KMS-11 (cell line): ENCODE measurements around the gene OR52K1.

Source experiments
- H2AFZ ChIP-seq: fragments of 200-600 bp; sonication (generic); 2 replicates; pipeline ENCODE4 v1.6.1; 2016; ENCODE audit warnings: antibody characterized with exemption, mixed run types, low read depth
- H3K27ac ChIP-seq: fragments of 200-600 bp; sonication (generic); 2 replicates; pipeline ENCODE4 v1.6.1; 2016; ENCODE audit warnings: mild to moderate bottlenecking, mixed run types
- H3K27me3 ChIP-seq: fragments of 200-600 bp; sonication (generic); 2 replicates; pipeline ENCODE4 v1.6.1; 2017; ENCODE audit warnings: mild to moderate bottlenecking, low read depth, mixed run types, moderate library complexity; ENCODE audit not compliant: insufficient read depth
- H3K36me3 ChIP-seq: fragments of 200-600 bp; sonication (generic); 2 replicates; pipeline ENCODE4 v1.6.1; 2017; ENCODE audit warnings: mild to moderate bottlenecking, mixed run types; ENCODE audit not compliant: insufficient read depth
- H3K4me1 ChIP-seq: fragments of 200-600 bp; sonication (generic); 2 replicates; pipeline ENCODE4 v1.6.1; 2016; ENCODE audit warnings: mild to moderate bottlenecking, low read depth, mixed run types; ENCODE audit not compliant: poor library complexity, severe bottlenecking
- H3K4me2 ChIP-seq: fragments of 200-600 bp; sonication (generic); 2 replicates; pipeline ENCODE4 v1.7.0; 2016; ENCODE audit warnings: mild to moderate bottlenecking, mixed run types
- H3K4me3 ChIP-seq: fragments of 200-600 bp; sonication (generic); IDR thresholded peaks from 2 replicates; pipeline ENCODE4 v1.6.1; 2017; ENCODE audit warnings: low read depth, low read length, mixed read lengths; ENCODE audit not compliant: insufficient read depth
- H3K79me2 ChIP-seq: fragments of 200-600 bp; sonication (generic); 2 replicates; pipeline ENCODE4 v1.6.1; 2016; ENCODE audit warnings: low read depth, mixed run types; ENCODE audit not compliant: insufficient read depth
- H3K9ac ChIP-seq: fragments of 200-600 bp; sonication (generic); 2 replicates; pipeline ENCODE4 v1.6.1; 2016; ENCODE audit warnings: mild to moderate bottlenecking, mixed run types
- H4K20me1 ChIP-seq: fragments of 200-600 bp; sonication (generic); 2 replicates; pipeline ENCODE4 v1.6.1; 2016; ENCODE audit warnings: mild to moderate bottlenecking, mixed run types; ENCODE audit not compliant: insufficient read depth
- CTCF ChIP-seq: fragments of 200-600 bp; sonication (generic); conservative IDR thresholded peaks from 2 replicates; pipeline ENCODE4 v1.6.1; 2017; ENCODE audit warnings: low read depth, mild to moderate bottlenecking, antibody characterized with exemption, low read length, moderate library complexity, mixed read lengths

OR52K1 gene

GRCh38 chr11:4496557-4497248 is 14.3 kb downstream of the OR52K1 start:
- no peaks in the 10 kb centered on the region for H3K27me3 ChIP-seq
- no peaks in the 10 kb centered on the region for H3K79me2 ChIP-seq
- H3K4me3 ChIP-seq, result no peak overlapping the region
- no peaks in the 10 kb centered on the region for H3K36me3 ChIP-seq
- H3K4me2 ChIP-seq, result no peak overlapping the region
- H3K27ac ChIP-seq, result no peak overlapping the region
- no peaks in the 10 kb centered on the region for H4K20me1 ChIP-seq
- H3K4me1 ChIP-seq, result no peaks in the 10 kb centered on the region
- no peak for TF ChIP-seq CTCF
- no peak overlapping the region for H3K9ac ChIP-seq
- H2AFZ ChIP-seq, result no peak overlapping the region

DNA sequence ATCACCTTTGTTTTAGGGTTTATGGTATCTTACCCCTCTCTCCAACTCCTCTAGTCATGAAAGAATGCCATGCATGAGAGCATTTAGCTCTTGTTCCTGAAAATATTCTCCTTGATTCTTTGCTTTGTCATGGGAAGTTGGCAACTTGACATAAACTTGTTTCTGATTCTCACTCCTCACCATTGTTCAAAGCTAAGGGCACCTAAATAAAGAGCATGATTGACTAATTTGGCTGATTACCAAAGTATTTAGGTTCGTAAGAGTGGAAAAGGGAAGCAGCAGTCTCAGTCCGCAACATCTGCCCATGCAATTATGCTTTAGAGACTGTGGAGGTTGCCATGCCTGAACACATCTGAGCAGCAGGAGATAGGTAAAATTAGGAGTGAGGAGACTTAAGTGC is 26.4 kb downstream of the OR52K1 start:
- no peak overlapping the region for H2AFZ ChIP-seq
- H4K20me1 ChIP-seq, result no peaks in the 10 kb centered on the region
- no peaks in the 10 kb centered on the region for H3K4me1 ChIP-seq
- H3K9ac ChIP-seq, result no peak overlapping the region
- H3K27me3 ChIP-seq, result no peaks in the 10 kb centered on the region
- no peaks in the 10 kb centered on the region for H3K36me3 ChIP-seq
- H3K79me2 ChIP-seq, result no peaks in the 10 kb centered on the region
- H3K4me3 ChIP-seq, result no peak overlapping the region
- H3K4me2 ChIP-seq, result no peak overlapping the region
- no peak overlapping the region for H3K27ac ChIP-seq
- no peak for TF ChIP-seq CTCF

DNA sequence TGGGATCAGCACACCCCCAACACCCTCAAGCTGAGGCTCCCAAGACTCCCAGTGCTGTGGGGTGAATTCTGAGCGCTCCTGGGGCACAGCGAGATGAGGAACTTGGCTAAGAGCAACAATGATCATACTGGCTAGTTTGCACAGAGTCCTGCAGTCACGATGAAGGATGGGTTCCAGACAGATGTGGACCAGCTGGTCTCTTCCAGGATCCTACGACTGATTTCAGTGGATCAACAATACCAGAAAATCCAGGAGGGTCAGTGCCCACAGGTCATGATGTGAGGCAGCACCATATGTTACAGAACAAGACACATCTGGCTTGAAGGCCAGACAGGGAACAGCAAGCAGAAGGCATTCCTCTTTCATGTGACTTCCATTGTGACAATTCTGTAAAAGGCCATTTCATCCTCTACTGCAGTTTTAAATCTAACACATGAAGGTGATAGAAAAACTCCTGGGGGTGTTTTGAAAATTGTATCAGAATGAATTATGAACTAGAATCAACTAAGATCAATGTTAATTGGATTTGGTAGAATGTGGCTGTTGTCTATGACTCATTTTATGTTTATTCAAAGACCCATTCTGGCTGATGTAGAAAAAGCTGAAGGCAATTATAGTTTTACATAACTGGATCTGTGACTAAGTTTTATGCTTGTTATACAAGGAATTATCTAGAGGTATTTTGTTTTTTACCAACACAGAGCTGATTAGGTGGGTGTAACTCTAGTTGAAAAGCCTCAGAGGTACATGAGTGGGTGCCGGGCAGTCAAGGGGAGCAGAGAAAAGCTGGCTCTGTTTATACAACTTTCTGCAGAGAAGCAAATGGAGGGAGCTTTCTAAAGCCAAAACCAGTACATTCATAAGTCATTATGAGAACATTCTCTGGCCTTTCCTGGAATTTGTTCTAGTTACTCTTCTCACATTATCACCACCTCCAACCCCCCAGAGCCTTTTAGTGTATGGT is 29.1 kb downstream of the OR52K1 start:
- H3K27me3 ChIP-seq, result no peaks in the 10 kb centered on the region
- H4K20me1 ChIP-seq, result no peaks in the 10 kb centered on the region
- H3K4me3 ChIP-seq, result no peak overlapping the region
- no peak for TF ChIP-seq CTCF
- H2AFZ ChIP-seq, result no peak overlapping the region
- H3K4me1 ChIP-seq, result no peaks in the 10 kb centered on the region
- H3K9ac ChIP-seq, result no peak overlapping the region
- H3K36me3 ChIP-seq, result no peaks in the 10 kb centered on the region
- no peak overlapping the region for H3K27ac ChIP-seq
- no peak overlapping the region for H3K4me2 ChIP-seq
- H3K79me2 ChIP-seq, result no peaks in the 10 kb centered on the region

- Histone ChIP-seq H3K9ac (no peak overlapping the region), H3K79me2 (no peaks in the 10 kb centered on the region), H3K36me3 (no peaks in the 10 kb centered on the region), H3K4me2 (no peak overlapping the region), H4K20me1 (no peaks in the 10 kb centered on the region), H3K27me3 (no peaks in the 10 kb centered on the region), H3K27ac (no peak overlapping the region), H3K4me3 (no peak overlapping the region), H3K4me1 (no peaks in the 10 kb centered on the region), H2AFZ (no peak overlapping the region)
- TF ChIP-seq CTCF, result no peak
Observed at GRCh38 chr11:4514196-4514595, 31.8 kb downstream of the OR52K1 start.
